Activated CD4-positive, alpha-beta T cell treated with anti-CD3 and anti-CD28 coated beads for 1 hour (primary cell): ENCODE results near the gene KCTD11.
"Not testable (repeated sequence)": the region's sequence is repeated elsewhere in the genome, so short reads cannot be mapped to it uniquely, and the experiment has no call there.

Source experiments
- DNase-seq: peaks from one replicate; pipeline ENCODE4 v3.0.0-alpha.2; 2020

KCTD11 gene

DNA sequence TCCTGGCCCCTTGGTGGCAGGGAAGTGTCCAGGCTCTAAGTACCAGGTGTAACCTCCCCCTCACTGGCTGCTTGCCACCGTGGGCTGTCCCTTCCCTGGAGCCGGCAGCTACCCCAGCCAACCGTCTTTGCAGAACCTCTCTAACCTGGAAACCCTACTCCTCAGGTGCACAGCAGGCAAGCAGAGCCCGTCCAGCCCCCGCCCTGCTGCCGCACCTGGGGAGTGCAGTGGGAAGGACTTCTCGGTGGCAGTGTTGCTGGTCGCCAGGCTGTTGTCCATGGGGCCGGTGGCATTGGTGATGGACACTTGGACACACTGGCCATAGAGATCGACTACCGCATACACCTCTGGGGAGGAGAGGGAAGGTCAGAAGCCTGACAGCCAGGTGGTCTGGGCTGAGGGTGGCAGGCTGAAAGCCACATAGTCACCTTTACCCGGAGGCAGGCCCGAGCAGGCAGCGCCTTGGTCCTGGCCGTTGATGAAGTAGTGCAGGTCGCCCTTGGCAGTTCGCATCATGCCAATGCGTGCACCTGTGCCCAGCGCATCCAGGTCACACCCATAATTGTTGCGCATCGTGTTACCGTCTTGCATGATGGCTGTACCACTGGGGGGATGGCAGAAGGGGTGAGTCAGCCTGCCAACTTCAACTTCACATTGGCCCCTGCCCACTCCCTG lies 29.3 kb upstream of the KCTD11 start:
- no peak for DNase-seq

DNA sequence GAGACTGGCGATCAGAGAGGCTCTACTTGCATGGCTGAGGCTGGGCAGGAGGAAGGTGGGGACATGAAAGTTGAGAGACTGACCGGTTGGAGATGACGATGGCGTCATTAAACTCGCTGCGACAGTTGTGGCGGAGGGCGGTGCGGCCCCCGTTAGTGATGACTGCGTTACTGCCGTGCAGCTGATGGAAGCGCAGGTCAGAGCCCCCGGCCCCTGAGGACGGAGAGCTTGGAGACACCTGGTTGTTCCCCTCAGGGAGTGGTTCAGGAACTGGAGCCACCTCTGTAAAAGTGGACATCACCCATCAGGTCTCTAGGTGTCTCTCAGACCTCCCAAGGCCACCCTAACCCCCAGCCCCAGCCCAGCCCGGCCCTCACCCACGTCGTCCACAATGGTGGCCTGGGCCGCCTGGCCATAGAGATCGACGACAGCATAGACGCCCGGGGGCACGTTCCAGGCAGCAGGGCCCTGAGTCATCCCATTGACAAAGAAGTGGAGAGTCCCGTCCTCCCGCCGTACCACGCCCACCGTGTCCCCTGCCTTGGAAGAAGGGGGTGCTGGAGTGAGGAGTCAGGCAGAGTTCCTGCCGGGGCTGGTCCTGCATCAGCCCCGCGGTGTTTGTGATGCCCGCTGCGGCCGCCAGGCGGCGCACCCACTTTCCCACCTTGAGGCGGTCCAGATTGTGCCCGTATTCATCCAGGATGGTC lies 28.1 kb upstream of the KCTD11 start:
- DNase-seq, result peak; percentile 44

DNA sequence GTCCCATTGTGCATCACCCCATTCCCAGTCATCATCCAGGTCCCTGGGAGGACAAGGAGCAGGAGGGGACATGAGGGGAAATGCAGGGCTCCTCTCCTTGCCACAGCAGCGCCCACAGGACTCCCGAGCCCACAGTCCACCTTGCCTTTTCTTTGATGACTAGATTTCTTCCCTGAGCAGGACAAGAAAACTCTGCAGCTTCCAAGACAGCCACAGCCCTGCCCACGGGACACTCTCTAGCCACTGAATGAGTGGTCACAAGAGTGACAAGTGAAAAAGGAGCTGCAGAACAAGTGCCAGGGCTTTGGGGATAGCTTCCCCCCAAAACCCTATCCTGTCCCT lies 27.6 kb upstream of the KCTD11 start:
- no peak for DNase-seq

DNA sequence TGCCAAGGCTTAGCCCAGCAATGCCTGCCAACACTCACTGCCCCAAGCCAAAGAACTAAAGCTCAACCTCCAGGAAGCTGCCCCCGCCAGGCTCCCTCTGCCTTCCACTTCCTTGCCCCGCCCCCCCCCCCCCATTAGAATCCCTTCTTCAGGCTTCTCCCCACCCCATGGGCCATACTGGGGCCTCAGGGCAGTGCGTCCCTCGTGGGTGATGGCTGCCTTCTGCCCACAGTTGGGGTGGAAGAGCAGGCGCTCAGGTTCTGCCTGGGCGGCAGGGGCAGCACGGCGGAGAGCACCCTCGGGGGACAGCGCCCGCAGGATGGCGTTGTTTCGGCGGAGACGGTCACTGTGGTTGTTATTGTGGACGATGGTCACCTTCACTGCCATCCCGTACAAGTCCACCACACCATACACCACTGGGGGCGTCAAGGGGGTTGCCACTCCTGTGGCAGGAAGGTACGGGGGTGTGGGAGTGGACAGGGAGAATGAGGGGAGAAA lies 26.9 kb upstream of the KCTD11 start:
- no peak for DNase-seq

DNA sequence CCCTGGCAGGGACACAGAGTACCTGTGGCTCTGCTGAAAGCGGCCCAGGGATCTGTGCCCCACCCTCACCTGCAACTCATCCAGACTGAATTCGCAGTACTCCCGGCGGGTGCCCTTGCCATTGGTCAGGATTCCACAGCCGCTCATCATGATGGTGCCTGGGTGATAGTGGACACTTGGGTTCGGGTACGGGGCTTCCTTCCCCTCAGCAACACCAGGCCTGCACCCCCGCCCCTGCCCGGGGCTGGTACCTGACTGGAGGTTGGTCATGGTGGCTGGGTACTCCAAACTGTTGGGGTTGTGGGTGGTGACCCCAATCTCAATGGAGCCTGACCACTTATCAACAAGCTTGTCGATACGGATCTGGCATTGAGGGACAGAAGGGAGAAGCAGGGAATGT lies 25.8 kb upstream of the KCTD11 start:
- DNase-seq, result no peak

DNA sequence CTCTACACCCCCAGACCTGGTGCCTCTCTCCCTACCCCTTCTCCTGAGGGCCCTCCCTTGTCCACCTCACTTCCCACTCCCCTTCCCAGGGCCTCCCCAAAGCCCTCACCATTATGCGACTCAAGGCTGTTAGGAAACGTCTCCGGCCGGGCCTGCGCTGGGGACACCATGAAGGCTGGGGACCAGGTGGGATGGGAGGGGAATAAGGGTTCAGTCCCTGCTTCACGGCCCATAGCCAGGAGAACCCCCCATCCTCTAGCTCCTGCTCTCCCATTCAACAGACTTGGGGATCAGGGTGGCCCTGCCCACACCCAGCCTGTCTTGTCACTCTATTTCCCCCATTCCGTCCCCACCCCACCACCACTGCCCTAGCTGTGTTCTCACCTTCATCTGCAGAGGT lies 24.9 kb upstream of the KCTD11 start:
- DNase-seq, result no peak

DNA sequence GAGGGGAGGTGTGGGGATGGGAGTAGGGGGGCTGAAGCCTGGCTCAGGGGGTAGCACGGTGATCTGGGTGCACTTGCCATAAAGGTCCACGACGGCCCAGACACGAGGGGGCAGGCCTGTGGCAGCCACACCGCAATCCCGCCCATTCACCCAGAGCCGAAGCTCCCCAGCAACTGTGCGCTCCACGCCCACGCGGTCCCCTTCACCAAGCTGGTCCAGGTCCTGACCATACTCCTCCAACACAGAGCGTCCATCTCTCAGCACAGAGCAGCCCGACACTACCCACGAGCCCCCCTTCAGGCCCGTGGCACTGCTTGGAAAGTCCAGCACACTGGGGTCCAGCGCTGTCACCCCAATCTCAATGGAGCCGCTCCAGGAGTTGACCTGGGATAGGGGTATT lies 24.5 kb upstream of the KCTD11 start:
- DNase-seq, result no peak

DNA sequence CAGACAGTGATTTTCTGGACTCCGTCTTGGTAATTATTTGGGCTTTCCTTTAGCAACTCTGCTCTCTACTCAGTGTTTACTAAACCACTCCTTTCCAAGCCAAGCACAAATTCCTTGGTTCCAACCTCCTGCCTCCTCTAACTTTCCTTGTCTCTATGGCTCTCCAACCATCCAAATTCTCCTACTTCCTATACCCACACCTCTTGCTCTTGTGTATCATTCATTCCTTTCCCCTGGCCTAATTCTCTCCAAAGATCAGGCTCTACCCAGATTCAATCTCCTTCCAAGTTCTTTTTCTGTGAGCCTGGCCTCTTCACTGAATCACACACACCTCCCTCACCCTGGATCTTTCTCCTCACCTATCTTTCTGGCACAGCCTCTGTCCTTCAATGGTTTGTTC lies 24.0 kb upstream of the KCTD11 start:
- no peak for DNase-seq

DNA sequence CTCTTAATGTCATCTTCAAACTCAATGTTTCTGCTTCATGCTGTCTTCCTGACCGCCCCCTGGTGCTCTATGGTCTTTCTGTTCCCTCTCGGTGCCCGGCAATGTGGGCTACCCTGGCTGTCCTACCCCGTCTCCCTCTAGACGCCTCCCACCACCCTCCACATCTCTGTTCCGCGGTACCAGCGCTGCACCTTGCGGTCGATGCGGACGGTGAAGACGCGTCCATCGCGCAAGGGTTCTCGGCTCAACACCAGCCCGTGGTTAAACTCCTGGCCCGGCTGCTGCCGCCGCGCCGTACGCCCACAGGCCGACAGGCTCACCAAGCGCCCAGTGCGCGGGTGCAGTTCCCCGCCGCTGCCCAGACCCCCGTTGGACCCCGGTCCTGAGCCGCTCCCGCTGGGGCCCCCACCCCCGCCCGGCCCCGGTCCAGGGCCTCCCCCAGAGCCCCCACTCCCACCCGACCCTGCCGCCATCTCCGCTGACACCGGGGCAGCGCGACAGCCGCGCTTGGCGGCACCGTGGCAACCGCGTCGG lies 23.1 kb upstream of the KCTD11 start, which contains the start of gene NEURL4:
NEURL4 (minus strand) TSS at position 496 of the 534 bp plus-strand sequence; CDS start at position 473, 23 bp downstream.
- no peak for DNase-seq

DNA sequence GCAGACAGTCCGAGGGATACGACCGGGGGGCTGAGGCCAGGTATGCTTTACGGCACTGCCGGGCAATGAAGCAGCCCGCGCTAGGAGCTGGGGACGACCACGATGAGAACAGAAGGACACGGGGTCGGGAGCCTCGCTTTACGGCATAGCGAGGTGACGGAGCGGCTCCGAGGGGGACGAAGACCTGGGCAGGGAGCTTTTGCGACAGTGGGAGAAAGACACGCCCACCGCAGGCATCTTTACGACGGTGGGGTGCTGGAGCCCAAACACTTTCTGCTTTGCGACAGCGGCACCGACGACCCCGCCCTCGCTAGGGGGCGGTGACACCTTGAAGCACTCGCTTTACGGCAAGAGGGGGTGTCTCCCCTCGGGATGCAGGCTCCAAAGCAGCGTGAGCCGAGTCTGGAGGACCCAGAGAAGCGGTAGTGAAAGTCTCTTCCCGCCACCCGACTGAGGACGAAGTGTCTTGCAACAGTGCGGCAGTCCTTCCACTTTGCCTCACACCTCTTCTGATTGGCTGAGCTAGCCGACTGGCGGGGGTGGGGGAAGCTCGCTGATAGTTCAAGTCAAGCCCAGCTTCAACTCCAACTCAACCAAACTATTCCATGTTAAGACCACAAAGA lies 22.5 kb upstream of the KCTD11 start:
- peak; percentile 93 for DNase-seq

DNA sequence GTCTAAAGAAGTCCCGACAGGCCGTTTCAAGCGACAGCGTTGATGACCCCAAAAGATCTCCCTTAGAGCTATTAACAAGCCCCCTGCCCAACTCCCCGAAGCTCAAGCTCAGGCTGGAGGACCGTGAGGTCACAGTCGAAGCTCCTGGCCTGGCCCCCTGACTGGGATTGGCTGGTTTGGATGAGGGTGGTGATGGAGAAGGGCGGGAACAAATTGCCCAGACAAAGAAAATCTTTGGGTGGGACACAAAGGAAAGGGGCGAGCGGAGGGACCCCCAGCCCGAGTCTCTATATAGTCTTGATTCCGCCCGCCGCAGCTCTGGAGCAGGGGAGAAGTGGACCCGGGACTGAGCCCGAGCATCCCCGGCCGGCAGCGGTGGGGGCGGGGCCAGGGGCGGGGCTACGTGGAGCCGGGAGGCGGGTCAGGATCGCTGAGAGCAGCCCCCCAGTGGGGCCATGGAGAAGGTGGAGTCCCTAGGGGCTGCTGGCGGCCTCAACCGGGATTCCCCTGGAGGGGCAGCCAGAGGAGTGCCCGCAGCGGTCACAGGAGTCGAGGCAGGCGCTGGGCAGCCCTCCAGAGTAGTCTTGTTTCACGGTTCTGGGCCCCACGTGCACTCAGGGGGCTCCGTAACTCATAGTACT lies 21.8 kb upstream of the KCTD11 start:
- DNase-seq, result peak; percentile 56

DNA sequence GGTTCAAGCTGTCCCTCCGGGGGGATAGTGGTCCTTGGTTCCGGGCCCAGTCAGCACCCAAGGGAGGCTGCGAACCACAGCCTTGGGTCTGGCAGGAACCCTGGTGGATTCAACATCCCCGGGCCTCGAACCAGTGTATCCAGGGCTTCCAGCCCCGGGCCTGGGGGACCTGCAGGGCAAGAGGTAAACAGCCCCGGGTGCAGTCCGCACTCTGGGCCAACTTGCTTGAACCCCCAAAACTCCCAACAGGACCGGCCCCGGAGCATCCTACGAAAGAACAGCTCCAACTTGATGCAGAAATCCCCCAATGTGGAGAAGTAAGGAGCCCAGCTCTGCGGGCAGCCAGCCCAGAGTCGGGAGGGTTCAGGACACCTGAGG lies 21.3 kb upstream of the KCTD11 start:
- no peak for DNase-seq

DNA sequence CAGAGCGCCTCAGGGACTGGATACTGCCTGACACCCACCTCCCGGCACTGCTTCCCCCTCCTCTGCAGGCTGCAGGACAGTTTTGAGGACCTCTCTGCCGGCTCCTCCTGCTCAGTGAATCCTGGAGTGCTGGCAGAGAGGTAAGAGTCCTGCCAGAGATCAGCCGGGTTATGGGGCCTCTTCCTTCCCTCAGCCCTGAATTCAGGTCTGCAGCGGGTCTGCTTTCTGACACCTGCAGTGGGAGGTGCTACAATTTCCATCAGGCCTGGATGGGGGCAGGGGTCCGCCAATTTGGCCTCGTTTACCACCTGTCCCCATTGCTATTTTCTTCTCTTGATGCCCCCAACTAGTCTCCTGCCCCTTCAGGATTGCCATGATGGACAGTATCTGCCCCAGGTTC lies 19.9 kb upstream of the KCTD11 start:
- no peak for DNase-seq

DNA sequence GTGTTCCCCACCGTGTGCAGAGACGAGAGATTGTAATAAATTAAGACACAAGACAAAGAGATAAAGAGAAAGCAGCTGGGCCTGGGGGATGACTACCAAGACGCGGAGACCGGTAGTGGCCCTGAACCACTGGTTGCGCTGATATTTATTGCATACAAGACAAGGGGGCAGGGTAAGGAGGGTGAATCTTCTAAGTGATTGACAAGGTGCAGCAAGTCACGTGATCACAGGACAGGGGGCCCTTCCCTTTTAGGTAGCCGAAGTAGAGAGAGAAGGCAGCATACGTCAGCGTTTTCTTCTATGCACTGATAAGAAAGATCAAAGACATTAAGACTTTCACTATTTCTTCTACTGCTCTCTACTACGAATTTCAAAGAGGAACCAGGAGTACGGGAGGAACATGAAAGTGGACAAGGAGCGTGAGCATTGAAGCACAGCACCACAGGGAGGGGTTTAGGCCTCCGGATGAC lies 19.3 kb upstream of the KCTD11 start:
- not testable (repeated sequence) for DNase-seq

DNA sequence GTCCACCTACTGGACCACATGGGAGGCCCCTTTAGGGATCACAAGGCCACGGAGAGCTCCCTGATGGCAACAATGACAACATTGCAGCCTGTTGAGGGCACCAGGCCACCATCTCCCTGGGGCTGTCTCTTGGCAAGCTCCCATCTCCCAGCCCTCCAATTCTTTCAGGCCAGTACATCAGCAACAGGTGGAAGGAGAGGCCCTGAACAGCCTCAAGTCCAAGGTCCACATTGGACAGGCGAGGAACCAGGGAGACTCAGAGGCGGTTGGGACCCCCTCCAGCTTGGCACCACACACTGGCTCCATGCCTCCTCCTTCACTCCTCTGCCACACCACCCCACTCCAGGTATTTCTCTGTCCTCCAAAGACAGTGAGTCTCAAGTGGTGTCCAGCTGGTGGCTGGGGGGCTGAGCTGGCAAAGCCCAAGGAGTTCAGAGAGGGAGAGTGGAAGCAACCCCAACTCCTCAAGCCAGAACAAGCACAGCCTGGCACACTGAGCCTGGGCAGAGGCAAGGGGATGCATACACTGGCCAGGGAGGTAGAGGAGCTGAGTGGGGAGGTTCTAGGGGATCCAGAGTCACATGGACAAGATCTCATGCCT lies 16.9 kb upstream of the KCTD11 start:
- DNase-seq, result no peak

DNA sequence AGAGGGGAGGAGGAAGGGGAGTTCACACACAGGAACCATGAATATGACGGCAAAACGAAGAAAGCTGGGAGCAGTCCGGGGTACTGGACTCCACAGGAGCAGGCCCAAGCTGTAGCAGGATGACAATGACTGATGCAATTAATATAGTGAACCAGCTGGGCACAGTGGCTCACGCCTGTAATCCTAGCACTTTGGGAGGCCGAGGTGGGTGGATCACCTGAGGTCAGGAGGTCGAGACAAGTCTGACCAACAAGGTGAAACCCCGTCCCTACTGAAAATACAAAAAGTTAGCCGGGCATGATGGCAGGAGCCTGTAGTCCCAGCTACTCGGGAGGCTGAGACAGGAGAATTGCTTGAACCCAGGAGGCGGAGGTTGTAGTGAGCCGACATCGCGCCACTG lies 16.2 kb upstream of the KCTD11 start:
- DNase-seq, result not testable (repeated sequence)

DNA sequence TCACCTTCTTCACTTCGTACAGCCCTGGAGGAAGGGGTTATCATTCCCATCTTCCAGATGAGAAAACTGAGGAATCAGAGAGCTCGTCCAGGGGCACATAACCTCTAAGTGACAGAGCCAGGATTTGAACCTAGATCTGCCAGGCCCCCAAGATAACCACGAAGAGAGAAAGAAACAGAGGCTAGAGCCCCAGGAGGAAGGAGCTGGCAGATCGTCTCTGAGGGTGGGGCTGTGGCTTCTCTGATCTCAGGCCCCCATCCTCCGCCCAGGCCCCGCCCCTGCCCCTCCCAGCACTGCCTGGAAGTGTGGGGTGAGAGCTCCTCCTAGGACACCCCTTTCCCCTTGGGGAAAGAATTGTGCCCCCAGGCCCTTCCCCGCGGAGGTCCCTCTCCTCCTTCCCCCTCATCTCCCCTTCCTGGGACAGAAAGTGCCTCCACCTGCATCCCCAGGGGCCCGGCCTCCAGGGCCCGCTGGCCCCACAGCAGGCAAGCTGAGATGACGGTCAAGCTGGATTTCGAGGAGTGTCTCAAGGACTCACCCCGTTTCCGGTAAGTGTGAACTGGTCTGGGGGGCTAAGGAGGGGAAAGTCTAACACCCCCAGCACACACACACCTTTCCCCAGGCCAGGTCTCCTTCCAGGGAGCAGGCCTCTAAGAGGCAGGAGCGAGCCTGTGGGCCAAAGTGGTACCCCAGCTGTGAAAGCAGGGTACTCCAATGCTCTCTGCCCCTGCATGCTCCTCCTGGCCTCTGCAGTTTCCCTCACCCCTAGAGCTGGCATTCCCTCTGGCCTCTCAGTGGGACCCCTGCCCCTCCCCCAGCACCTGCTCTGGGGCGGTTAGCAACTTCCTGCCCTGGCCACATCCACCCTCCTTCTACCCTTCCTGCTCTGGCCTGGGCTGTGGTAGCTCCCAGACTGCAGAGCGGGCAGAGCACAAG lies 15.5 kb upstream of the KCTD11 start, which contains the start of gene ACAP1:
ACAP1 (plus strand) TSS at position 290 of the 936 bp plus-strand sequence; CDS start at position 496, 206 bp downstream.
- DNase-seq, result peak; percentile 73

DNA sequence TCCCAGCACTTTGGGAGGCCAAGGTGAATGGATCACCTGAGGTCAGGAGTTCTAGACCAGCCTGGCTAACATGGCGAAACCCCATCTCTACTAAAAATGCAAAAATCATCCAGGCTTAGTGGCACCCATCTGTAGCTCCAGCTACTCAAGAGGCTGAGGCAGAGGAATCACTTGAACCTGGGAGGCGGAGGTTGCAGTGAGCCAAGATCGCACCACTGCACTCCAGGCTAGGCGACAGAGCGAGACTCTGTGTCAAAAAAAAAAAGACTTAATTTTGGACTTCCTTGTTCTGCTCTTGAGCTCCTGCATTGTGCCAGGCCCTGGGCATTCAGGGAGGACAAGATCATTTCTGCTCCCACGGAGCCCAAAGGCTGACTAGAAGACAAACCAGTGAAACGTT lies 14.4 kb upstream of the KCTD11 start:
- not testable (repeated sequence) for DNase-seq

DNA sequence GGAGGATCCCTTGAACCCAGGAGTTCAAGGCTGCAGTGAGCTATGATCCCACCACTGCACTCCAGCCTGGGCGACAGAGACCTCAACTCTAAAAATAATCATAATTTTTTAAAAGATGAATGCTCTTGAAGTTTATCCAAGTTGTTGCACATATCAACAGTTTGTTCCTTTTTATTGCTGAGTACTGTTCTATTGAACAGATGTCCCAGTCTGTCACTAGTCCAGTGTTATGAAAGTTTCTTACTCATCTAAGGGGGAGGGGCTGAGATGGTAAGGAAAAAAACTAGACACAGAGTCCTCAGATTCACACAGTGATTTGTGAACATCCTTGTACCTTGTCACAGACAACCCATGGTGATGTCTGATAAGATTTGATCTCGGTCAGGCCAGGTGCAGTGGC lies 11.8 kb upstream of the KCTD11 start:
- DNase-seq, result no peak

DNA sequence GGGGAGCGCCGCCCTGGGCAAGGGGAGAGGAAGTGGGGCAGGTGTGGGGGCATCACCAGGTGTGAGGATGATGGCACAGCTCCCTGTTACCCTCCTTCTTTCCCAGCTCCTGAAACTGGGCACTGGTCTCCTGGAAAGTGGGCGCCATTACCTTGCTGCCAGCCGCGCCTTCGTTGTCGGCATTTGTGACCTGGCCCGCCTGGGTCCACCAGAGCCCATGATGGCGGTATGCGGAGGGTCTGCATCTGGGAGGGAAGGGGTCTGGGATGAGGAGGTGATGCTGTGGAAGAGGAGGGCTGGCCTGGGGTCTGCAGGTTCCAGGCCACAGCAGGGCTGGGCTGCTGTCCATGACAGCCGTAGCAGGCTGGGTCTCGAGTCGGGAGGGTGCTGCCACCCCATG lies 10.1 kb upstream of the KCTD11 start:
- DNase-seq, result no peak

DNA sequence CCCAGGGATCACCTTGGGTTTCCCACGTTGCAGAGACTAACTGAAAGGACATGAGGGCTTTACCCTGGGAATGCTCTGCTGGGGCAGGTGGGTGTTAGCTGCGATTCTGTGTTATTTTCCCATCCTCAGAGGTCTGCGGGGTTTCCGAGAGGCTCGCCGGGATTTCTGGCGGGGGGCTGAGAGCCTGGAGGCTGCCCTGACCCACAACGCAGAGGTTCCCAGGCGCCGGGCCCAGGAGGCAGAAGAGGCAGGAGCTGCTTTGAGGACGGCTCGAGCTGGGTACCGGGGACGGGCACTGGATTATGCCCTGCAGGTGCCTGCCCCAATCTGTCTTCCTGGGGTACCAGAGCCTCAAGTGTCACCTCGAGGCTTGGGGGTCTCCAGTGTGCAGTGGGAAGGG lies 8.7 kb upstream of the KCTD11 start:
- no peak for DNase-seq
